Fibroblast of villous mesenchyme (primary cell): Measurements from ENCODE around the gene CD93. TPM values are rescaled to one million over a fixed set of nuclear protein-coding genes. Genes with fewer than 3 reads are reported as not detected.

ENCODE experiments used
- DNase-seq: peaks from one replicate; pipeline ENCODE4 v3.0.0-alpha.2; 2010; ENCODE audit warnings: low read depth
- H3K4me3 ChIP-seq: 2 replicates; pipeline ENCODE4 v1.5.1; 2011; ENCODE audit warnings: low read depth, mild to moderate bottlenecking, low read length
- total RNA-seq: library from RNA; depleted of rRNA; stranded (reverse); fragments of >200 nt; gene quantifications from 2 replicates; pipeline ENCODE4 v1.2.3, GENCODE V29; 2012
- TF ChIP-seq, protein P1 (sequence below): IDR thresholded peaks from 2 replicates; pipeline ENCODE4 v1.5.1; 2012; ENCODE audit warnings: low read depth, mild to moderate bottlenecking, low read length; ENCODE audit not compliant: insufficient read depth

The CD93 gene
- total RNA-seq, 1 donor = under 0.01 TPM

DNA sequence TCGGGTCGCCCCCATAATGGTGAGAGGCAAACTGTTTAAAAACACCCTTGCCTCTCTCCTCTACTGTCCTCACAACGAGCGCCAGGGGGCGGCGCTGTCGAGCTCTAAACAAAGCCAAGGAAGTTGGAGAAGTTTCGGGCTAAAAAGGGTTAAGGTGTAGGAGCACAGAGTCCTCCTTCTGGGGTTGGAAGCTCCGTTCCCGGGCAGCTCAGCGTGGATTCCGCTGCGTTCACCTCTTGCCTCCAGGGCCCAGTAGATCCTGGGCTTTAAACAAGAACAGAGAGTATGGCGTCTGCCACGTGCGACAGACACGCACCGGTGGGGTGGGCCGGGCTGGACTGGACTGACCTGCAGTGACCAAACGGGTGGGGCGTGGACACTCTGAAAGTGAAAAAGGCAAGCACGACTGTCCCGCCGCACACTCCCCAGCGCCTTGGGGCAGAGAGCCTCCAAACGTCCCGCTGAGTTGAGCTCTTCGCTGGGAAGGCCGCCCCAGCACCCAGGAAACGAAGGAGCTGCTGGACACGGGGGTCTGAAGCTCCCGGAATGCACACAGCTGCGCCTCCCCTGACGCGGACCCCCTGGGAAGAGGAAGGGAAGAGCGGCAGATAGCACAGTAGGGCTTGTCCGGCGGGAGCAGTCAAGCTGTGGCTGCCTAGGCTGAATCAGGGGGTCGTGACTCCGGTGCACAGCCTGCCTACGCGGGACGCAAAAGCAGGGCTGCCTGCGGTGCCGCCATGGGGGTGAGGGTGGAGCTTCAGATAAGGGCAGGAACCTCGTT is 35.1 kb downstream of the CD93 start:
- H3K4me3 ChIP-seq = peak overlapping the region; percentile 54
- peak; percentile 77 for DNase-seq
- TF ChIP-seq, protein P1, sequence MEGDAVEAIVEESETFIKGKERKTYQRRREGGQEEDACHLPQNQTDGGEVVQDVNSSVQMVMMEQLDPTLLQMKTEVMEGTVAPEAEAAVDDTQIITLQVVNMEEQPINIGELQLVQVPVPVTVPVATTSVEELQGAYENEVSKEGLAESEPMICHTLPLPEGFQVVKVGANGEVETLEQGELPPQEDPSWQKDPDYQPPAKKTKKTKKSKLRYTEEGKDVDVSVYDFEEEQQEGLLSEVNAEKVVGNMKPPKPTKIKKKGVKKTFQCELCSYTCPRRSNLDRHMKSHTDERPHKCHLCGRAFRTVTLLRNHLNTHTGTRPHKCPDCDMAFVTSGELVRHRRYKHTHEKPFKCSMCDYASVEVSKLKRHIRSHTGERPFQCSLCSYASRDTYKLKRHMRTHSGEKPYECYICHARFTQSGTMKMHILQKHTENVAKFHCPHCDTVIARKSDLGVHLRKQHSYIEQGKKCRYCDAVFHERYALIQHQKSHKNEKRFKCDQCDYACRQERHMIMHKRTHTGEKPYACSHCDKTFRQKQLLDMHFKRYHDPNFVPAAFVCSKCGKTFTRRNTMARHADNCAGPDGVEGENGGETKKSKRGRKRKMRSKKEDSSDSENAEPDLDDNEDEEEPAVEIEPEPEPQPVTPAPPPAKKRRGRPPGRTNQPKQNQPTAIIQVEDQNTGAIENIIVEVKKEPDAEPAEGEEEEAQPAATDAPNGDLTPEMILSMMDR = peak; percentile 76

- DNase-seq = no peak
- TF ChIP-seq, protein P1 = no peak
- peak overlapping the region; percentile 54 for H3K4me3 ChIP-seq
Observed at GRCh38 chr20:23050076-23050838, 35.9 kb downstream of the CD93 start.

- H3K4me3 ChIP-seq = peak within 1 kb of the TSS; percentile 54
- DNase-seq = peak; percentile 63
- TF ChIP-seq, protein P1 = no peak
Observed at GRCh38 chr20:23049201-23050075, 36.7 kb downstream of the CD93 start, which contains the start of gene THBD. Gene THBD (minus strand): TSS chr20:23049672. CDS start chr20:23049504, 168 bp downstream.

GRCh38 chr20:23048283-23049200 is 37.6 kb downstream of the CD93 start:
- peak; percentile 17 for DNase-seq
- TF ChIP-seq, protein P1 = peak; percentile 32
- peak overlapping the region; percentile 54 for H3K4me3 ChIP-seq

DNA sequence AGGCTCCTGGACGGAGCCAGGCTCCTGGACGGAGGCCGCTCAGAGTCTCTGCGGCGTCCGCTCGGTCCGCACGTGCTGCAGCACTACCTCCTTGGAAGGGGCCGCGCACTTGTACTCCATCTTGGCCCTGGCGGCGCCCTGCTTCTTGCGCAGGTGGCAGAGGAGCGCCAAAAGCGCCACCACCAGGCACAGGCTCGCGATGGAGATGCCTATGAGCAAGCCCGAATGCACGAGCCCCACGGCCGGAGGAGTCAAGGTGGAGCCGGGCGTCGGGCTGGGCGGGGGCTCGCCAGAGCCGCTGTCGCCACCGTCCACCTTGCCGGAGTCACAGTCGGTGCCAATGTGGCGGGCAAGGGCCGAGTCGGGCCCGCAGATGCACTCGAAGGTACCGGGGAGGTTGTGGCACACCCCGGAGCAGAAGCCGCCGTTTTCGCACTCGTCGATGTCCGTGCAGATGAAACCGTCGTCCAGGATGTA is 38.3 kb downstream of the CD93 start:
- TF ChIP-seq, protein P1 = no peak
- H3K4me3 ChIP-seq = peak overlapping the region; percentile 54
- no peak for DNase-seq
